GM10847 (cell line): ENCODE data around the gene RBM4.

Experiments
- POLR2A ChIP-seq: IDR thresholded peaks from 2 replicates; pipeline ENCODE4 v1.6.1; 2011; ENCODE audit not compliant: insufficient read length; ENCODE audit errors: extremely low read depth

RBM4 gene

GRCh38 chr11:66638177-66639065 lies at the start of gene RBM4:
RBM4 (plus strand) TSS chr11:66638703; CDS start chr11:66639712, 1,009 bp downstream.
- peak; percentile 71 for TF ChIP-seq POLR2A

GRCh38 chr11:66589996-66590675 lies 48.4 kb upstream of the RBM4 start:
- no peak for TF ChIP-seq POLR2A

GRCh38 chr11:66591175-66591574 lies 47.3 kb upstream of the RBM4 start:
- no peak for TF ChIP-seq POLR2A

GRCh38 chr11:66592457-66593302 lies 45.8 kb upstream of the RBM4 start, which contains the start of the genes CCDC87 and CCS:
CCDC87 (minus strand) TSS chr11:66593063; CDS start chr11:66593015, 48 bp downstream.
CCS (plus strand) TSS chr11:66593185; CDS start chr11:66593262, 77 bp downstream.
- TF ChIP-seq POLR2A = peak; percentile 95

GRCh38 chr11:66593303-66593635 lies 45.2 kb upstream of the RBM4 start:
- no peak for TF ChIP-seq POLR2A

- TF ChIP-seq POLR2A = no peak
Measured at GRCh38 chr11:66593650-66594049, 44.9 kb upstream of the RBM4 start.

GRCh38 chr11:66595245-66595904 lies 43.1 kb upstream of the RBM4 start:
- no peak for TF ChIP-seq POLR2A

- no peak for TF ChIP-seq POLR2A
Measured at GRCh38 chr11:66598993-66599392, 39.5 kb upstream of the RBM4 start.

GRCh38 chr11:66600219-66600618 lies 38.3 kb upstream of the RBM4 start:
- TF ChIP-seq POLR2A = no peak

GRCh38 chr11:66600631-66601233 lies 37.8 kb upstream of the RBM4 start:
- TF ChIP-seq POLR2A = no peak

- no peak for TF ChIP-seq POLR2A
Measured at GRCh38 chr11:66603072-66603471, 35.4 kb upstream of the RBM4 start.

- TF ChIP-seq POLR2A = no peak
Measured at GRCh38 chr11:66604155-66604554, 34.3 kb upstream of the RBM4 start.

- no peak for TF ChIP-seq POLR2A
Measured at GRCh38 chr11:66607126-66607834, 31.2 kb upstream of the RBM4 start.
